Mucosa of descending colon (tissue), 3 donors: ENCODE measurements around the gene CDK9. TPM values are rescaled to one million over a fixed set of nuclear protein-coding genes. Genes with fewer than 3 reads are reported as not detected.
A peak's percentile ranks its signal among the peaks of the same experiment; 100 is the strongest.

ENCODE experiments used
- ATAC-seq: fragments of 200-7000 bp; cut with Tn5 transposase; one replicate; pipeline ENCODE4 v1.9.1; 2020; ENCODE audit warnings: mild to moderate bottlenecking, moderate library complexity
- DNase-seq, 3 donors: peaks; one replicate each; pipeline ENCODE4 v3.0.0-alpha.2; 2020
- H3K36me3 ChIP-seq: fragments of 200-600 bp; one replicate; pipeline ENCODE4 v1.8.0; 2021; ENCODE audit warnings: low read depth, mild to moderate bottlenecking
- H3K4me1 ChIP-seq: fragments of 200-600 bp; one replicate; pipeline ENCODE4 v1.8.0; 2021; ENCODE audit warnings: low read depth, mild to moderate bottlenecking
- H3K4me3 ChIP-seq: fragments of 200-600 bp; one replicate; pipeline ENCODE4 v1.8.0; 2021; ENCODE audit warnings: mild to moderate bottlenecking
- H3K9me3 ChIP-seq: fragments of 200-600 bp; one replicate; pipeline ENCODE4 v1.8.0; 2021; ENCODE audit warnings: mild to moderate bottlenecking
- intact Hi-C, 2 donors: fragments of 100-400 bp; cut with DNase I in 1 of 2; cut with micrococcal nuclease in 1 of 2; formaldehyde crosslinking; loops; one replicate each; pipeline versions ENCODE4 v1.11.0 to v1.11.1; 2022; cut with DNase I, micrococcal nuclease
- total RNA-seq, 3 donors: library from RNA; stranded (reverse); fragmentation: NEBNext Ultra II Directional in 2 of 3; extraction: Animal tissue kit (Norgen Biotek cat#: 25700) in 2 of 3; gene quantifications; one replicate each; pipeline versions ENCODE4 v1.2.1 to v1.2.4, GENCODE V29; 2021 to 2023
- TF ChIP-seq, protein P1 (sequence below): fragments of 200-600 bp; IDR thresholded peaks from one replicate; pipeline ENCODE4 v1.8.0; 2022; ENCODE audit warnings: antibody characterized with exemption, mild to moderate bottlenecking
- donor health status: DM: no; HTN: no; CAD: no; lungs with moderate emphysema.
- donor health status: DM: no; HTN: no; CAD: no.
- donor health status: DM: no; HTN: yes; CAD: no.

The CDK9 gene
- total RNA-seq, 3 donors from 2014 or later: 67.8 to 111 (median 75.9) TPM

GRCh38 chr9:127806871-127807270 lies 21.0 kb downstream of the CDK9 start:
- ATAC-seq: no peak
- TF ChIP-seq, protein P1, sequence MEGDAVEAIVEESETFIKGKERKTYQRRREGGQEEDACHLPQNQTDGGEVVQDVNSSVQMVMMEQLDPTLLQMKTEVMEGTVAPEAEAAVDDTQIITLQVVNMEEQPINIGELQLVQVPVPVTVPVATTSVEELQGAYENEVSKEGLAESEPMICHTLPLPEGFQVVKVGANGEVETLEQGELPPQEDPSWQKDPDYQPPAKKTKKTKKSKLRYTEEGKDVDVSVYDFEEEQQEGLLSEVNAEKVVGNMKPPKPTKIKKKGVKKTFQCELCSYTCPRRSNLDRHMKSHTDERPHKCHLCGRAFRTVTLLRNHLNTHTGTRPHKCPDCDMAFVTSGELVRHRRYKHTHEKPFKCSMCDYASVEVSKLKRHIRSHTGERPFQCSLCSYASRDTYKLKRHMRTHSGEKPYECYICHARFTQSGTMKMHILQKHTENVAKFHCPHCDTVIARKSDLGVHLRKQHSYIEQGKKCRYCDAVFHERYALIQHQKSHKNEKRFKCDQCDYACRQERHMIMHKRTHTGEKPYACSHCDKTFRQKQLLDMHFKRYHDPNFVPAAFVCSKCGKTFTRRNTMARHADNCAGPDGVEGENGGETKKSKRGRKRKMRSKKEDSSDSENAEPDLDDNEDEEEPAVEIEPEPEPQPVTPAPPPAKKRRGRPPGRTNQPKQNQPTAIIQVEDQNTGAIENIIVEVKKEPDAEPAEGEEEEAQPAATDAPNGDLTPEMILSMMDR: no peak
- no peak for DNase-seq
- Histone ChIP-seq H3K4me3 (no peak overlapping the region), H3K9me3 (no peaks in the 10 kb centered on the region), H3K4me1 (peaks cover 26% of the 10 kb centered on the region), H3K36me3 (no peaks in the 10 kb centered on the region)
- intact Hi-C loops: no loop called here

GRCh38 chr9:127808347-127809001 lies 22.6 kb downstream of the CDK9 start:
- Histone ChIP-seq H3K4me3 (no peak overlapping the region), H3K36me3 (peaks cover 6% of the 10 kb centered on the region), H3K4me1 (peaks cover 23% of the 10 kb centered on the region), H3K9me3 (no peaks in the 10 kb centered on the region)
- intact Hi-C loops: no loop called here
- ATAC-seq (no peak), DNase-seq (no peak)
- TF ChIP-seq, protein P1: no peak

- Histone ChIP-seq H3K4me1 (peaks cover 17% of the 10 kb centered on the region), H3K4me3 (no peak overlapping the region), H3K36me3 (peaks cover 6% of the 10 kb centered on the region), H3K9me3 (no peaks in the 10 kb centered on the region)
- TF ChIP-seq, protein P1: no peak
- DNase-seq: no peak
- no peak for ATAC-seq
- intact Hi-C loops: no loop called here
Observed at GRCh38 chr9:127809002-127809539, 23.2 kb downstream of the CDK9 start.

GRCh38 chr9:127809540-127810377 lies 23.9 kb downstream of the CDK9 start:
- intact Hi-C loops: no loop called here
- DNase-seq (peak; percentile 79 to 82 (median 79)), ATAC-seq (peak; percentile 94)
- Histone ChIP-seq H3K4me1 (peaks cover 10% of the 10 kb centered on the region), H3K9me3 (no peaks in the 10 kb centered on the region), H3K36me3 (peaks cover 6% of the 10 kb centered on the region), H3K4me3 (no peak overlapping the region)
- TF ChIP-seq, protein P1: no peak

DNA sequence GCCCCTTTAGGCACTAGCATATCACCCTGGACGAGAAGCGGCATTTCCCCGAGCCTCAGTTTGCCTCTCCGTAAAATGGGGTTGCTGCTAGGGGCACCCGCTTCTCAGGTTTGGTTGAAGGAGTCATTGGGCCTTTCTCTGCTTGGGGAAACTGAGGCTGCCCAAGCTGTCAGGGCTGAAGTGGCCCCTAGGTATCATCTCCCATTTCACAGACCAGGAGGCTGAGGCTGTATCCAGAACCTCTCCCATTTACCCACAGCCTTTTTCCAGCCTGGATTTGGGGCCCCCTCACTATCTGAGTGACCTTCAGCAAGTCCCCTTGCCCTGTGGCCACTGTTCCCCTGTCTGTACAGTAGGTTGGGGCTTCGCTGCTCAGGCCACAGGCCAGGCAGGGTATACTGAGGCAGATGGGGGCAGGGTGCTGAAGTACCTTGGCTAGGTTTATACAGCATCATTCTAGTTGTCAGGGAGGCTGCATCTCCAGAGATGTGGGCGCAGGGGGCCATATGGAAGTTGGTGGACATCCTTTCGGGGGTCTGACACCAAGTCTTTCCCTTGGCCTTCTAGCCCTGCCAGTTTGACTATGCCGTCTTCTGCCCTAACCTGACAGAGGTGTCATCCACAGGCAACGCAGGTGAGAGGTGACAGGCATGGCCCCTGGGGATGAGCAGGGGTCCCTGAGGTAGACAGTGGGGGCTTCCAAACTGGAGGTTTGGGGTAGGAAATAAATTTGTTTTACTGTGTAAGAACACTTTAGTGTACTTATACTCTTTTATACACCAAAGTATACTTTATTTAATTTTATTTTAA lies 24.7 kb downstream of the CDK9 start:
- no peak for DNase-seq
- TF ChIP-seq, protein P1: no peak
- H3K36me3 ChIP-seq: peaks cover 6% of the 10 kb centered on the region
- intact Hi-C loops: no loop called here
- H3K4me3 ChIP-seq: no peak overlapping the region
- peaks cover 8% of the 10 kb centered on the region for H3K4me1 ChIP-seq
- ATAC-seq: no peak
- H3K9me3 ChIP-seq: no peaks in the 10 kb centered on the region
